H1 (cell line): ENCODE measurements around the gene MRPL36. TPM values are rescaled to one million over a fixed set of nuclear protein-coding genes. Genes with fewer than 3 reads are reported as not detected.

Experiments used
- CTCF ChIA-PET: fragments of 300-600 bp; sonication (Branson Sonifier 250); formaldehyde crosslinking; loops from one replicate; lab custom pipeline; 2021; ENCODE audit not compliant: partially characterized antibody; lab: Charles Lee
- POLR2A ChIA-PET: fragments of 300-600 bp; sonication (Branson Sonifier 250); formaldehyde crosslinking; loops from one replicate; lab custom pipeline; 2021; ENCODE audit warnings: inconsistent platforms; ENCODE audit not compliant: partially characterized antibody; lab: Charles Lee
- DNase-seq, 2 experiments: peaks; one replicate each; pipeline versions ENCODE4 v3.0.0 to v3.0.0-alpha.2; 2010 to 2022; ENCODE audit warnings: low spot score in 2 of 2, low read depth in 1 of 2, mixed read lengths in 1 of 2
- FAIRE-seq: peaks from 2 replicates; lab custom pipeline; 2011; peaks lifted over from hg19 to GRCh38; lab: Jason Lieb, UNC
- H2AFZ ChIP-seq: 2 replicates; pipeline ENCODE4 v1.8.1; 2012; ENCODE audit warnings: low read length, inconsistent platforms
- H2AK5ac ChIP-seq: 2 replicates; pipeline ENCODE4 v1.6.1; 2013; ENCODE audit warnings: low read depth, low read length
- H2BK120ac ChIP-seq: replicated peaks from 2 replicates; pipeline ENCODE3; 2013; ENCODE audit warnings: low read depth, low read length, inconsistent platforms
- H2BK12ac ChIP-seq: 2 replicates; pipeline ENCODE4 v1.6.1; 2013; ENCODE audit warnings: low read depth, low read length
- H2BK15ac ChIP-seq: 2 replicates; pipeline ENCODE4 v1.6.1; 2013; ENCODE audit warnings: low read length
- H2BK20ac ChIP-seq: 2 replicates; pipeline ENCODE4 v1.6.1; 2013; ENCODE audit warnings: low read length
- H2BK5ac ChIP-seq: 2 replicates; pipeline ENCODE4 v1.6.1; 2013; ENCODE audit warnings: low read depth, low read length
- H3K14ac ChIP-seq: 2 replicates; pipeline ENCODE4 v1.6.1; 2013; ENCODE audit warnings: inconsistent platforms; ENCODE audit not compliant: insufficient read length
- H3K18ac ChIP-seq: 2 replicates; pipeline ENCODE4 v1.6.1; 2013; ENCODE audit warnings: low read length; ENCODE audit errors: extremely low read depth
- H3K23ac ChIP-seq: 2 replicates; pipeline ENCODE4 v1.6.1; 2013; ENCODE audit warnings: inconsistent platforms; ENCODE audit not compliant: insufficient read length
- H3K23me2 ChIP-seq: 2 replicates; pipeline ENCODE4 v1.6.1; 2013; ENCODE audit warnings: low read depth, low read length
- H3K27ac ChIP-seq: 2 replicates; pipeline ENCODE4 v1.6.1; 2011; ENCODE audit warnings: low read depth, low read length, inconsistent platforms
- H3K27me3 ChIP-seq, 4 experiments: replicated peaks in 1 of 4; 1 replicate in 1 of 4; 2 replicates in 3 of 4; pipeline versions ENCODE4 v1.6.1 to v1.8.1; 2011 to 2013; ENCODE audit warnings: low read length in 3 of 4, mild to moderate bottlenecking in 3 of 4, inconsistent platforms in 2 of 4, mixed read lengths in 2 of 4, moderate library complexity in 1 of 4; ENCODE audit not compliant: control insufficient read depth in 3 of 4, insufficient read depth in 3 of 4; ENCODE audit errors: extremely low read depth in 1 of 4
- H3K36me3 ChIP-seq, 4 experiments: 2 replicates each; pipeline versions ENCODE4 v1.6.1 to v1.8.1; 2011 to 2013; ENCODE audit warnings: mild to moderate bottlenecking in 4 of 4, low read length in 3 of 4, moderate library complexity in 2 of 4, control low read depth in 1 of 4, inconsistent platforms in 1 of 4; ENCODE audit not compliant: insufficient read depth in 4 of 4, control insufficient read depth in 2 of 4
- H3K4ac ChIP-seq: replicated peaks from 2 replicates; pipeline ENCODE3; 2013; ENCODE audit warnings: low read length, low read depth, mixed read lengths, inconsistent platforms; ENCODE audit not compliant: insufficient read length
- H3K4me1 ChIP-seq, 4 experiments: replicated peaks in 1 of 4; 1 replicate in 1 of 4; 2 replicates in 3 of 4; pipeline versions ENCODE4 v1.6.1 to v1.8.1; 2011 to 2013; ENCODE audit warnings: low read length in 3 of 4, inconsistent platforms in 2 of 4, mixed read lengths in 1 of 4; ENCODE audit not compliant: insufficient read depth in 4 of 4, control insufficient read depth in 3 of 4
- H3K4me2 ChIP-seq, 2 experiments: 2 replicates each; pipeline versions ENCODE4 v1.6.1 to v1.8.1; 2011 to 2013; ENCODE audit warnings: low read depth in 2 of 2, low read length in 2 of 2, control low read depth in 1 of 2, inconsistent platforms in 1 of 2, mild to moderate bottlenecking in 1 of 2; ENCODE audit not compliant: insufficient read depth in 1 of 2
- H3K4me3 ChIP-seq, 4 experiments: fragments of 200-600, 300-600 bp in 1 of 4; sonication (generic), shearing (Covaris generic), sonication (Bioruptor Twin) in 1 of 4; 2 replicates each; pipeline versions ENCODE4 v1.5.1 to v1.8.1; 2011 to 2016; ENCODE audit warnings: low read length in 4 of 4, low read depth in 3 of 4, control low read depth in 2 of 4, inconsistent platforms in 2 of 4, mild to moderate bottlenecking in 2 of 4, mixed read lengths in 1 of 4, moderate library complexity in 1 of 4; ENCODE audit not compliant: insufficient read depth in 2 of 4; ENCODE audit errors: extremely low read depth in 1 of 4
- H3K56ac ChIP-seq: replicated peaks from 2 replicates; pipeline ENCODE3; 2013; ENCODE audit warnings: low read depth, mild to moderate bottlenecking, mixed read lengths, low read length, inconsistent platforms; ENCODE audit not compliant: insufficient read length
- H3K79me1 ChIP-seq: 2 replicates; pipeline ENCODE4 v1.6.1; 2013; ENCODE audit warnings: low read depth, low read length, control low read depth
- H3K79me2 ChIP-seq, 2 experiments: 2 replicates each; pipeline versions ENCODE4 v1.6.1 to v1.8.1; 2012 to 2013; ENCODE audit warnings: low read length in 2 of 2, mild to moderate bottlenecking in 2 of 2, inconsistent platforms in 1 of 2; ENCODE audit not compliant: insufficient read depth in 2 of 2, control insufficient read depth in 1 of 2
- H3K9ac ChIP-seq, 4 experiments: replicated peaks in 1 of 4; 1 replicate in 1 of 4; 2 replicates in 3 of 4; pipeline versions ENCODE4 v1.6.1 to v1.8.1; 2011 to 2013; ENCODE audit warnings: low read depth in 3 of 4, low read length in 3 of 4, control low read depth in 2 of 4, mild to moderate bottlenecking in 2 of 4, moderate library complexity in 2 of 4, inconsistent platforms in 1 of 4; ENCODE audit errors: extremely low read depth in 1 of 4
- H3K9me3 ChIP-seq, 2 experiments: 2 replicates each; pipeline versions ENCODE4 v1.6.1 to v1.8.1; 2012 to 2013; ENCODE audit warnings: mild to moderate bottlenecking in 2 of 2, moderate library complexity in 2 of 2, control low read depth in 1 of 2, inconsistent platforms in 1 of 2, low read depth in 1 of 2, low read length in 1 of 2, mixed read lengths in 1 of 2; ENCODE audit not compliant: insufficient read depth in 2 of 2
- H4K20me1 ChIP-seq, 2 experiments: replicated peaks in 1 of 2; 2 replicates each; pipeline versions ENCODE3 to v1.8.1; 2011 to 2013; ENCODE audit warnings: inconsistent platforms in 2 of 2, low read length in 2 of 2, mild to moderate bottlenecking in 1 of 2; ENCODE audit not compliant: insufficient read depth in 2 of 2, control insufficient read depth in 1 of 2
- H4K5ac ChIP-seq: 2 replicates; pipeline ENCODE4 v1.6.1; 2013; ENCODE audit warnings: low read length, low read depth, mixed read lengths, inconsistent platforms; ENCODE audit not compliant: insufficient read length
- H4K8ac ChIP-seq: 2 replicates; pipeline ENCODE4 v1.8.0; 2013; ENCODE audit warnings: mild to moderate bottlenecking, moderate library complexity, low read length, inconsistent platforms; ENCODE audit not compliant: insufficient read depth; ENCODE audit errors: extremely low read depth
- H4K91ac ChIP-seq: replicated peaks from 2 replicates; pipeline ENCODE3; 2013; ENCODE audit warnings: low read length, mixed read lengths, inconsistent platforms; ENCODE audit not compliant: insufficient read length
- PHF8 ChIP-seq: fragments of 200-600 bp; sonication (generic); conservative IDR thresholded peaks from 2 replicates; pipeline ENCODE4 v1.7.1; 2012; ENCODE audit warnings: low read depth, mild to moderate bottlenecking, inconsistent platforms, low read length, moderate library complexity
- POLR2AphosphoS5 ChIP-seq: IDR thresholded peaks from 2 replicates; pipeline ENCODE4 v1.6.1; 2011; ENCODE audit warnings: low read depth, low read length
- WGBS, 2 experiments: shearing (Covaris generic) in 1 of 2; methylation state at CpG; one replicate each; pipeline versions ENCODE4 v1.1.6 to v1.1.7; 2013 to 2015; ENCODE audit warnings: low lambda C conversion rate in 2 of 2, mixed read lengths in 2 of 2, inconsistent platforms in 1 of 2, low coverage in 1 of 2, missing lambda C conversion rate in 1 of 2; ENCODE audit not compliant: insufficient replicate concordance in 2 of 2, insufficient coverage in 1 of 2, insufficient read length in 1 of 2; ENCODE audit errors: extremely low coverage in 1 of 2, missing lambda C conversion rate in 1 of 2; 5-methylcytosine and 5-hydroxymethylcytosine counted together
- polyA plus RNA-seq, 7 experiments: library from polyadenylated mRNA; depleted of rRNA in 3 of 7; stranded (reverse) in 5 of 7; unstranded in 2 of 7; fragments of >200 nt in 5 of 7; fragments of 200-250 nt in 2 of 7; gene quantifications; 1 replicate in 5 of 7; 2 replicates in 1 of 7; 4 replicates in 1 of 7; pipeline versions ENCODE4 v1.2.1 to v1.2.3, GENCODE V29; 2011 to 2013; ENCODE audit warnings: missing spikeins in 2 of 7, mixed read lengths in 2 of 7
- total RNA-seq: library from RNA; stranded (reverse); fragmentation: NEBNext Ultra II Directional; extraction: Animal tissue kit (Norgen Biotek cat#: 25700); gene quantifications from 2 replicates; pipeline ENCODE4 v1.2.1, GENCODE V29; 2021

Gene MRPL36
- total and polyA plus RNA-seq, 2 of the 8 experiments (the other 6 are each of a cell fraction or from before 2014, with no cell fraction given), result 56.3 to 81.5 TPM

- CTCF ChIA-PET, result interaction anchor here (0.9 to 10.6 kb wide), 4 partner anchors 13 to 843 kb away, joined by 3 to 74 read pairs (median 14); no protein-coding TSS in a partner anchor
- H4K5ac ChIP-seq, result no peak overlapping the region
- TF ChIP-seq PHF8 (no peak), POLR2AphosphoS5 (no peak)
These were observed 48.4 kb downstream of the MRPL36 start for GRCh38 chr5:1751026-1751863.

More at GRCh38 chr5:1751026-1751863, 48.4 kb downstream of the MRPL36 start:
- 82% methylated on average over 19 of the region's 27 CpGs; no CpG with 5 or more reads in 1 of the 2 experiments for WGBS, 2 experiments
- H3K4me2 ChIP-seq, result no peak overlapping the region
- DNase-seq (peak in 1 of 2 experiments; percentile 47), FAIRE-seq (no peak)
- H2AFZ ChIP-seq, result no peak overlapping the region
- H3K79me2 ChIP-seq, result no peaks in the 10 kb centered on the region
- H3K4me3 ChIP-seq, result no peak overlapping the region
- peaks cover 0 to 6% (median 3%) of the 10 kb centered on the region in 4 experiments; a peak in 2 of 7 replicates for H3K4me1 ChIP-seq
- no peaks in the 10 kb centered on the region for H4K20me1 ChIP-seq
- no peak overlapping the region for H2BK12ac ChIP-seq
- no peaks in the 10 kb centered on the region for H3K23me2 ChIP-seq
- H3K27me3 ChIP-seq, result no peaks in the 10 kb centered on the region
- no peaks in the 10 kb centered on the region for H3K79me1 ChIP-seq
- no peak overlapping the region for H3K9ac ChIP-seq
- H4K91ac ChIP-seq, result no peak overlapping the region
- H2BK15ac ChIP-seq, result no peak overlapping the region
- no peak overlapping the region for H2BK20ac ChIP-seq
- no peak overlapping the region; the same call in 1 of the 2 replicates for H2BK5ac ChIP-seq
- no peak overlapping the region for H3K18ac ChIP-seq
- H3K9me3 ChIP-seq, result no peaks in the 10 kb centered on the region
- no peaks in the 10 kb centered on the region for H3K36me3 ChIP-seq
- no peak overlapping the region for H3K56ac ChIP-seq
- H4K8ac ChIP-seq, result peak overlapping the region; percentile 80; the same call in 1 of the 2 replicates
- no peak overlapping the region for H2BK120ac ChIP-seq
- H3K27ac ChIP-seq, result no peak overlapping the region
- no peak overlapping the region for H3K23ac ChIP-seq
- no peak overlapping the region for H2AK5ac ChIP-seq
- no peak overlapping the region for H3K14ac ChIP-seq
- H3K4ac ChIP-seq, result no peak overlapping the region
- POLR2A ChIA-PET, result no interaction called here
